ENCODE measurements around the gene PRKCB.

The PRKCB gene

GRCh38 chr16:24258791-24259190, 423.0 kb downstream of the PRKCB start:
- no peak for TF ChIP-seq POLR2AphosphoS5 (IDR thresholded peaks at IDR 0.05; ENCODE audit: low read depth, low read length)

GRCh38 chr16:24262816-24263215, 427.0 kb downstream of the PRKCB start:
- TF ChIP-seq REST (IDR thresholded peaks at IDR 0.05; ENCODE audit: insufficient read depth in 1 of 2, low read depth in 2 of 2, low read length in 2 of 2) (no peak), FOXP2 (optimal IDR thresholded peaks at IDR 0.05; ENCODE audit: borderline replicate concordance, extremely low read depth, extremely low read length, insufficient read depth) (no peak), TAF1 (IDR thresholded peaks at IDR 0.05; ENCODE audit: borderline replicate concordance, insufficient read depth, low read length) (no peak)

Data from PFSK-1 (cell line).